ENCODE data around the gene RIPPLY3.

- TF ChIP-seq EZH2 (IDR thresholded peaks at IDR 0.05; ENCODE audit: borderline replicate concordance, low read depth, low read length, severe bottlenecking) (no peak), CTCF (IDR thresholded peaks at IDR 0.05; ENCODE audit: borderline replicate concordance, extremely low read depth, low read length, poor library complexity, severe bottlenecking) (no peak)
Measured at GRCh38 chr21:37055271-37055855, 48.9 kb downstream of the RIPPLY3 start.

All from DND-41 (cell line).